GM12872 (cell line): ENCODE results near the gene CALY.

Source experiments
- CTCF ChIP-seq: IDR thresholded peaks from 3 replicates; pipeline ENCODE4 v1.5.1; 2011; ENCODE audit warnings: low read depth, mild to moderate bottlenecking, low read length, moderate library complexity; ENCODE audit not compliant: insufficient read depth

CALY gene

GRCh38 chr10:133329491-133330202 lies 7.0 kb downstream of the CALY start:
- TF ChIP-seq CTCF: peak; percentile 90

GRCh38 chr10:133328358-133329343 lies 8.0 kb downstream of the CALY start:
- no peak for TF ChIP-seq CTCF

- no peak for TF ChIP-seq CTCF
These were observed 8.9 kb downstream of the CALY start for GRCh38 chr10:133327651-133328357.

GRCh38 chr10:133326745-133327650 lies 9.7 kb downstream of the CALY start:
- TF ChIP-seq CTCF: no peak

GRCh38 chr10:133326223-133326551 lies 10.5 kb downstream of the CALY start:
- TF ChIP-seq CTCF: no peak

- TF ChIP-seq CTCF: no peak
These were observed 11.1 kb downstream of the CALY start for GRCh38 chr10:133325440-133326222.
